ENCODE measurements around the gene EGLN3.

DNA sequence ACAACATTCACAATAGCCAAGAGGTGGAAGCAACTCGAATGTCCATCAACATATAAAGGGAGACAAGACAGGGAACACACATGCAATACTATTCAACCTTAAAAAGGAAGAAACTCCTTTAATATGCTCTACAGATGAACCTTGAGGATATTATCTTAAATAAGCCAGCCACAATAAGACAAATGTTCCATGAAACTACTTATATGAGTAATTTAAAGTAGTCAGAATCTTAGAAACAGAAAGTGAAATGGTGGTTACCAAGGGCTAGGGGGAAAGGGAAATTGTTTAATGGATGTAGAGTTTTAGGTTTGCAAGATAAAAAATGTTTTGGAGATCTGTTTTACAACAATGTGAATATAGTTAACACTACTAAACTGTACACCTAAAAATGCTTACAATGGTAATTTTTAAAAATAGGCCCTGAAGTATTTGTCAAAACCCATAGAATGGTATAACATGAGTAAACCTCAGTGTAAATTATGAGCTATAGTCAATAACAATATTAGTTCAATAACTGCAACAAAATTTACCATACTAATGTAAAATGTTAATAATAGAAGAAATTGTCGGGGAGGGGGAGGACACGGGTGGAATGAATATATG is 71.1 kb downstream of the EGLN3 start:
- TF ChIP-seq POLR2AphosphoS5 (IDR thresholded peaks at IDR 0.05) (no peak), POLR2A (IDR thresholded peaks at IDR 0.05) (no peak)

All from upper lobe of left lung (tissue), 4 donors.